HCT116 (cell line): Measurements from ENCODE around the gene EVA1A.

Source experiments
- CEBPB ChIP-seq: IDR thresholded peaks from 2 replicates; pipeline ENCODE4 v1.6.1; 2012; ENCODE audit warnings: low read depth
- CTCF ChIP-seq, 3 experiments: fragments of 200-600 bp in 1 of 3; sonication (generic) in 1 of 3; IDR thresholded peaks in 2 of 3; conservative IDR thresholded peaks in 1 of 3; 2 replicates each; pipeline ENCODE4 v1.5.1; 2012 to 2017; ENCODE audit warnings: low read depth in 2 of 3, low read length in 2 of 3, antibody characterized with exemption in 1 of 3, borderline replicate concordance in 1 of 3, control low read depth in 1 of 3, mild to moderate bottlenecking in 1 of 3, mixed read lengths in 1 of 3, mixed run types in 1 of 3, moderate library complexity in 1 of 3; ENCODE audit not compliant: insufficient read depth in 1 of 3
- EGR1 ChIP-seq: IDR thresholded peaks from 2 replicates; pipeline ENCODE4 v1.6.1; 2012; ENCODE audit warnings: low read depth
- ELF1 ChIP-seq: IDR thresholded peaks from 2 replicates; pipeline ENCODE4 v1.6.1; 2012; ENCODE audit warnings: low read depth, borderline replicate concordance
- EZH2 ChIP-seq: fragments of 200-600 bp; sonication (generic); IDR thresholded peaks from 2 replicates; pipeline ENCODE4 v1.6.1; 2017; ENCODE audit warnings: antibody characterized with exemption, mixed run types
- EZH2phosphoT487 ChIP-seq: fragments of 200-600 bp; IDR thresholded peaks from 2 replicates; pipeline ENCODE4 v1.6.1; 2018; ENCODE audit warnings: antibody characterized with exemption, borderline replicate concordance
- POLR2A ChIP-seq: IDR thresholded peaks from 2 replicates; pipeline ENCODE4 v1.7.0; 2011; ENCODE audit warnings: borderline replicate concordance; ENCODE audit not compliant: insufficient read depth, insufficient read length; ENCODE audit errors: extremely low read depth
- POLR2AphosphoS5 ChIP-seq: IDR thresholded peaks from 2 replicates; pipeline ENCODE4 v1.6.1; 2011; ENCODE audit warnings: mild to moderate bottlenecking, low read depth, low read length, moderate library complexity
- ZFX ChIP-seq: fragments of 450-650 bp; IDR thresholded peaks from 2 replicates; pipeline ENCODE4 v1.6.1; 2017
- ZNF274 ChIP-seq: fragments of 200-500 bp; sonication (Bioruptor generic); IDR thresholded peaks from 2 replicates; pipeline ENCODE4 v1.6.1; 2014; ENCODE audit warnings: mild to moderate bottlenecking, low read depth, low read length, inconsistent platforms
- TF ChIP-seq, protein P1 (sequence below): IDR thresholded peaks from 2 replicates; pipeline ENCODE4 v1.6.1; 2011; ENCODE audit warnings: mild to moderate bottlenecking, low read length, moderate library complexity; ENCODE audit not compliant: insufficient replicate concordance; ENCODE audit errors: extremely low read depth
- TF ChIP-seq, protein P2 (sequence below): IDR thresholded peaks from 2 replicates; pipeline ENCODE4 v1.6.1; 2012
- TF ChIP-seq, protein P3 (sequence below): IDR thresholded peaks from 2 replicates; pipeline ENCODE4 v1.6.1; 2012; ENCODE audit warnings: low read depth
- TF ChIP-seq, protein P4 (sequence below): IDR thresholded peaks from 2 replicates; pipeline ENCODE4 v1.6.1; 2012

DNA sequence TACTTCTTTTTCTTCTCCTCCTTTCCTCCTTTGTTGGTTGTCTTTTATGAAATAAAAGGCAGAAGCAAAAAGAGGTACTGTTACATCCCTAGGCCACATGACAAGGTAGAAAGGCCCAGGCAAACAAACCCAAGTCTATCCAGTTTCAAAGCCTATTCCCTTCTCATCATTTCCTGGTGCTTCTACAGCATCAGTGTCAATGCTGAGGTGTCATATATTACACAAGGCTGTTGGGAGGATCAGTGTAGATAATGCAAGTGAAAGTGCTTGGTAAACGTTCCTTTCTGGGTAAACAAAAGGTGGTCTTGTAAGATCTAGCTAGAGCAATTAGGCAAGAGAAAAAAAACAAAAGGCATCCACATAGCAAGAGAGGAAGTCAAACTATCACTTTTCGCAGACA, 64.9 kb downstream of the EVA1A start:
- TF ChIP-seq CTCF (IDR thresholded peaks at IDR 0.05 in 2 of 3, conservative IDR thresholded peaks at IDR 0.05 in 1 of 3; ENCODE audit: borderline replicate concordance in 1 of 3, insufficient read depth in 1 of 3, low read depth in 2 of 3, low read length in 2 of 3): no peak
- TF ChIP-seq POLR2A: no peak
- TF ChIP-seq EZH2: no peak
- TF ChIP-seq, protein P1, sequence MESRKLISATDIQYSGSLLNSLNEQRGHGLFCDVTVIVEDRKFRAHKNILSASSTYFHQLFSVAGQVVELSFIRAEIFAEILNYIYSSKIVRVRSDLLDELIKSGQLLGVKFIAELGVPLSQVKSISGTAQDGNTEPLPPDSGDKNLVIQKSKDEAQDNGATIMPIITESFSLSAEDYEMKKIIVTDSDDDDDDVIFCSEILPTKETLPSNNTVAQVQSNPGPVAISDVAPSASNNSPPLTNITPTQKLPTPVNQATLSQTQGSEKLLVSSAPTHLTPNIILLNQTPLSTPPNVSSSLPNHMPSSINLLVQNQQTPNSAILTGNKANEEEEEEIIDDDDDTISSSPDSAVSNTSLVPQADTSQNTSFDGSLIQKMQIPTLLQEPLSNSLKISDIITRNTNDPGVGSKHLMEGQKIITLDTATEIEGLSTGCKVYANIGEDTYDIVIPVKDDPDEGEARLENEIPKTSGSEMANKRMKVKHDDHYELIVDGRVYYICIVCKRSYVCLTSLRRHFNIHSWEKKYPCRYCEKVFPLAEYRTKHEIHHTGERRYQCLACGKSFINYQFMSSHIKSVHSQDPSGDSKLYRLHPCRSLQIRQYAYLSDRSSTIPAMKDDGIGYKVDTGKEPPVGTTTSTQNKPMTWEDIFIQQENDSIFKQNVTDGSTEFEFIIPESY: no peak
- TF ChIP-seq, protein P2, sequence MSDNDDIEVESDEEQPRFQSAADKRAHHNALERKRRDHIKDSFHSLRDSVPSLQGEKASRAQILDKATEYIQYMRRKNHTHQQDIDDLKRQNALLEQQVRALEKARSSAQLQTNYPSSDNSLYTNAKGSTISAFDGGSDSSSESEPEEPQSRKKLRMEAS: no peak
- TF ChIP-seq POLR2AphosphoS5: no peak
- TF ChIP-seq, protein P3, sequence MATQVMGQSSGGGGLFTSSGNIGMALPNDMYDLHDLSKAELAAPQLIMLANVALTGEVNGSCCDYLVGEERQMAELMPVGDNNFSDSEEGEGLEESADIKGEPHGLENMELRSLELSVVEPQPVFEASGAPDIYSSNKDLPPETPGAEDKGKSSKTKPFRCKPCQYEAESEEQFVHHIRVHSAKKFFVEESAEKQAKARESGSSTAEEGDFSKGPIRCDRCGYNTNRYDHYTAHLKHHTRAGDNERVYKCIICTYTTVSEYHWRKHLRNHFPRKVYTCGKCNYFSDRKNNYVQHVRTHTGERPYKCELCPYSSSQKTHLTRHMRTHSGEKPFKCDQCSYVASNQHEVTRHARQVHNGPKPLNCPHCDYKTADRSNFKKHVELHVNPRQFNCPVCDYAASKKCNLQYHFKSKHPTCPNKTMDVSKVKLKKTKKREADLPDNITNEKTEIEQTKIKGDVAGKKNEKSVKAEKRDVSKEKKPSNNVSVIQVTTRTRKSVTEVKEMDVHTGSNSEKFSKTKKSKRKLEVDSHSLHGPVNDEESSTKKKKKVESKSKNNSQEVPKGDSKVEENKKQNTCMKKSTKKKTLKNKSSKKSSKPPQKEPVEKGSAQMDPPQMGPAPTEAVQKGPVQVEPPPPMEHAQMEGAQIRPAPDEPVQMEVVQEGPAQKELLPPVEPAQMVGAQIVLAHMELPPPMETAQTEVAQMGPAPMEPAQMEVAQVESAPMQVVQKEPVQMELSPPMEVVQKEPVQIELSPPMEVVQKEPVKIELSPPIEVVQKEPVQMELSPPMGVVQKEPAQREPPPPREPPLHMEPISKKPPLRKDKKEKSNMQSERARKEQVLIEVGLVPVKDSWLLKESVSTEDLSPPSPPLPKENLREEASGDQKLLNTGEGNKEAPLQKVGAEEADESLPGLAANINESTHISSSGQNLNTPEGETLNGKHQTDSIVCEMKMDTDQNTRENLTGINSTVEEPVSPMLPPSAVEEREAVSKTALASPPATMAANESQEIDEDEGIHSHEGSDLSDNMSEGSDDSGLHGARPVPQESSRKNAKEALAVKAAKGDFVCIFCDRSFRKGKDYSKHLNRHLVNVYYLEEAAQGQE: no peak
- no peak for TF ChIP-seq ZNF274
- no peak for TF ChIP-seq ZFX
- no peak for TF ChIP-seq CEBPB
- no peak for TF ChIP-seq EZH2phosphoT487
- TF ChIP-seq, protein P4, sequence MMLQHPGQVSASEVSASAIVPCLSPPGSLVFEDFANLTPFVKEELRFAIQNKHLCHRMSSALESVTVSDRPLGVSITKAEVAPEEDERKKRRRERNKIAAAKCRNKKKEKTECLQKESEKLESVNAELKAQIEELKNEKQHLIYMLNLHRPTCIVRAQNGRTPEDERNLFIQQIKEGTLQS: no peak
- TF ChIP-seq ELF1: no peak
- TF ChIP-seq EGR1: no peak
